H9 (cell line): Measurements from ENCODE around the gene NEB. TPM values are rescaled to one million over a fixed set of nuclear protein-coding genes. Genes with fewer than 3 reads are reported as not detected.

Experiments
- DNase-seq: peaks from one replicate; pipeline ENCODE4 v3.0.0-alpha.2; 2017
- H2AFZ ChIP-seq: one replicate; pipeline ENCODE4 v1.6.1; 2013; ENCODE audit warnings: mild to moderate bottlenecking, low read length, control low read depth, moderate library complexity
- H2AK5ac ChIP-seq: 2 replicates; pipeline ENCODE4 v1.6.1; 2013; ENCODE audit warnings: low read length, control low read depth, mixed read lengths; ENCODE audit not compliant: insufficient read length
- H2BK120ac ChIP-seq: one replicate; pipeline ENCODE4 v1.6.1; 2013; ENCODE audit warnings: low read depth, mild to moderate bottlenecking, low read length, control low read depth, inconsistent platforms; ENCODE audit not compliant: poor library complexity, severe bottlenecking
- H2BK12ac ChIP-seq: 2 replicates; pipeline ENCODE4 v1.6.1; 2013; ENCODE audit warnings: low read length, control low read depth, mixed read lengths, low read depth; ENCODE audit not compliant: insufficient read length
- H2BK15ac ChIP-seq: 2 replicates; pipeline ENCODE4 v1.6.1; 2013; ENCODE audit warnings: low read depth, low read length, control low read depth
- H2BK20ac ChIP-seq: one replicate; pipeline ENCODE4 v1.6.1; 2013; ENCODE audit warnings: low read depth, mild to moderate bottlenecking, low read length, control low read depth, inconsistent platforms; ENCODE audit not compliant: poor library complexity, severe bottlenecking
- H2BK5ac ChIP-seq: 2 replicates; pipeline ENCODE4 v1.6.1; 2013; ENCODE audit warnings: low read length, control low read depth, mixed read lengths; ENCODE audit not compliant: insufficient read length
- H3K14ac ChIP-seq: 2 replicates; pipeline ENCODE4 v1.6.1; 2013; ENCODE audit warnings: low read length, control low read depth; ENCODE audit not compliant: insufficient read depth
- H3K18ac ChIP-seq: 2 replicates; pipeline ENCODE4 v1.6.1; 2013; ENCODE audit warnings: low read depth, mild to moderate bottlenecking, mixed read lengths, low read length, control low read depth; ENCODE audit not compliant: insufficient read length
- H3K23ac ChIP-seq: 2 replicates; pipeline ENCODE4 v1.6.1; 2013; ENCODE audit warnings: low read length, control low read depth, mixed read lengths, low read depth; ENCODE audit not compliant: insufficient read length
- H3K23me2 ChIP-seq: 2 replicates; pipeline ENCODE4 v1.6.1; 2013; ENCODE audit warnings: low read depth, mild to moderate bottlenecking, mixed read lengths, low read length, control low read depth; ENCODE audit not compliant: insufficient read length, poor library complexity, severe bottlenecking
- H3K27ac ChIP-seq: 2 replicates; pipeline ENCODE4 v1.5.1; 2013; ENCODE audit warnings: low read length, control low read depth, mixed read lengths, low read depth; ENCODE audit not compliant: insufficient read length
- H3K27me3 ChIP-seq: 2 replicates; pipeline ENCODE4 v1.6.1; 2013; ENCODE audit warnings: low read length, control low read depth, inconsistent platforms; ENCODE audit not compliant: insufficient read depth
- H3K4ac ChIP-seq: 2 replicates; pipeline ENCODE4 v1.6.1; 2013; ENCODE audit warnings: low read depth, mild to moderate bottlenecking, control low read depth, inconsistent platforms, low read length, moderate library complexity
- H3K4me1 ChIP-seq: 2 replicates; pipeline ENCODE4 v1.6.1; 2013; ENCODE audit warnings: low read length, control low read depth, inconsistent platforms; ENCODE audit not compliant: insufficient read depth
- H3K4me2 ChIP-seq: 2 replicates; pipeline ENCODE4 v1.6.1; 2013; ENCODE audit warnings: low read length, control low read depth, mixed read lengths; ENCODE audit not compliant: insufficient read length, insufficient read depth
- H3K56ac ChIP-seq: 2 replicates; pipeline ENCODE4 v1.6.1; 2013; ENCODE audit warnings: low read depth, mild to moderate bottlenecking, mixed read lengths, low read length, control low read depth; ENCODE audit not compliant: insufficient read length
- H3K79me1 ChIP-seq: 2 replicates; pipeline ENCODE4 v1.6.1; 2013; ENCODE audit warnings: low read depth, mild to moderate bottlenecking, moderate library complexity, low read length, control low read depth, inconsistent platforms; ENCODE audit not compliant: insufficient read depth, poor library complexity, severe bottlenecking
- H3K79me2 ChIP-seq: 2 replicates; pipeline ENCODE4 v1.6.1; 2013; ENCODE audit warnings: low read length, control low read depth, inconsistent platforms; ENCODE audit not compliant: insufficient read depth
- H3K9ac ChIP-seq: 2 replicates; pipeline ENCODE4 v1.6.1; 2013; ENCODE audit warnings: low read length, control low read depth, mixed read lengths; ENCODE audit not compliant: insufficient read length; ENCODE audit errors: extremely low read depth
- H3K9me3 ChIP-seq: one replicate; pipeline ENCODE4 v1.6.1; 2013; ENCODE audit warnings: low read depth, low read length, inconsistent platforms; ENCODE audit not compliant: control insufficient read depth
- H3T11ph ChIP-seq: one replicate; pipeline ENCODE4 v1.6.1; 2013; ENCODE audit warnings: mild to moderate bottlenecking, low read length, control low read depth, inconsistent platforms
- H4K20me1 ChIP-seq: one replicate; pipeline ENCODE4 v1.6.1; 2013; ENCODE audit not compliant: control insufficient read depth, insufficient read length, insufficient read depth
- H4K5ac ChIP-seq: 2 replicates; pipeline ENCODE4 v1.6.1; 2013; ENCODE audit warnings: low read depth, mild to moderate bottlenecking, mixed read lengths, low read length, control low read depth; ENCODE audit not compliant: insufficient read length
- H4K8ac ChIP-seq: replicated peaks from 2 replicates; pipeline ENCODE4 v1.6.1; 2013; ENCODE audit warnings: low read length, control low read depth, mixed read lengths, low read depth; ENCODE audit not compliant: insufficient read length
- H4K91ac ChIP-seq: 2 replicates; pipeline ENCODE4 v1.6.1; 2013; ENCODE audit warnings: low read depth, mild to moderate bottlenecking, moderate library complexity, mixed read lengths, low read length, control low read depth; ENCODE audit not compliant: insufficient read length
- H3K27ac Mint-ChIP-seq, 3 experiments: 2 replicates in 2 of 3; 3 replicates in 1 of 3; pipeline ENCODE4 v1.8.0; 2020 to 2021; ENCODE audit warnings: mixed read lengths in 3 of 3, mild to moderate bottlenecking in 1 of 3, moderate library complexity in 1 of 3
- H3K27me3 Mint-ChIP-seq: 2 replicates; pipeline ENCODE4 v1.8.0; 2021; ENCODE audit warnings: low read depth, mild to moderate bottlenecking, moderate library complexity, mixed read lengths
- H3K36me3 Mint-ChIP-seq, 3 experiments: 2 replicates in 2 of 3; 3 replicates in 1 of 3; pipeline ENCODE4 v1.8.0; 2020 to 2021; ENCODE audit warnings: low read depth in 3 of 3, mixed read lengths in 3 of 3; ENCODE audit not compliant: insufficient read depth in 1 of 3
- H3K4me1 Mint-ChIP-seq, 2 experiments: 2 replicates each; pipeline ENCODE4 v1.8.0; 2020; ENCODE audit warnings: mixed read lengths in 2 of 2
- H3K4me3 Mint-ChIP-seq, 2 experiments: 2 replicates in 1 of 2; 3 replicates in 1 of 2; pipeline ENCODE4 v1.8.0; 2020 to 2021; ENCODE audit warnings: mild to moderate bottlenecking in 2 of 2, mixed read lengths in 2 of 2, moderate library complexity in 1 of 2
- H3K9me3 Mint-ChIP-seq, 2 experiments: 2 replicates in 1 of 2; 3 replicates in 1 of 2; pipeline ENCODE4 v1.8.0; 2020; ENCODE audit warnings: mild to moderate bottlenecking in 2 of 2, mixed read lengths in 2 of 2, moderate library complexity in 1 of 2
- CTCF ChIP-seq: fragments of 200-600 bp; sonication (generic); conservative IDR thresholded peaks from 3 replicates; pipeline ENCODE4 v1.8.0; 2021; ENCODE audit warnings: antibody characterized with exemption, mild to moderate bottlenecking
- WGBS: extraction: QIAGEN DNeasy Blood & Tissue Kit; methylation state at CpG from one replicate; pipeline ENCODE4 v1.1.7; 2013; ENCODE audit warnings: missing lambda C conversion rate, low lambda C conversion rate, mixed read lengths; ENCODE audit not compliant: insufficient read length; ENCODE audit errors: extremely low coverage; 5-methylcytosine and 5-hydroxymethylcytosine counted together
- total RNA-seq: library from RNA; stranded (reverse); gene quantifications from 2 replicates; pipeline ENCODE4 v1.2.1, GENCODE V29; 2021

Gene NEB
- total RNA-seq, 1 experiment from 2014 or later = 0.98 TPM

DNA sequence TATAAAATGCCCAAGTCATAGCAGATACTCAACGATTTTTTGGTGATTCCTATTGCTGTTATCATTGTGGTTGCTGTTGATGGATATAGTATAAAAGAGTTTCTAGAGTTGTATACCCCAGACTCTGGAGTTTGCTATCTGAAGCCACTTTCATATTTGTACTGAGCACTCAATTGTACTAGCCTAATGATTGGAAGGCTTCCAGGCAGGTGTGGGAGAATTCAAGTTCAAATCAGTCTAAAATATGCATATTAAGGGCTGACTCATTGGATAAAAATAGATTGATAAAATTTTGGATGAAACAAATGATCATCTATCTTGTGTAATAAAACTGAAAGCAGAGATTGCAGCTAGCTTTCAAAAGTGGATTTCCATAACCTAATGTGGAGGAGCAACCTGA lies 122.9 kb downstream of the NEB start:
- Histone ChIP-seq H3K4ac (no peak overlapping the region), H3K9ac (no peak overlapping the region), H3K4me2 (no peak overlapping the region), H3K23ac (no peak overlapping the region), H2AK5ac (no peak overlapping the region), H4K91ac (no peak overlapping the region), H4K8ac (no peak overlapping the region), H4K20me1 (no peaks in the 10 kb centered on the region), H3K27ac (no peak overlapping the region), H3K79me1 (no peaks in the 10 kb centered on the region), H2AFZ (no peak overlapping the region), H3K18ac (no peak overlapping the region), H3T11ph (no peak overlapping the region), H2BK120ac (no peak overlapping the region), H3K14ac (no peak overlapping the region), H3K4me1 (no peaks in the 10 kb centered on the region), H3K79me2 (no peaks in the 10 kb centered on the region), H2BK5ac (no peak overlapping the region), H4K5ac (no peak overlapping the region), H2BK12ac (no peak overlapping the region), H2BK15ac (no peak overlapping the region), H3K9me3 (no peaks in the 10 kb centered on the region), H2BK20ac (no peak overlapping the region), H3K56ac (no peak overlapping the region), H3K27me3 (no peaks in the 10 kb centered on the region), H3K23me2 (no peaks in the 10 kb centered on the region)
- DNase-seq = no peak
- no peaks in the 10 kb centered on the region for H3K36me3 Mint-ChIP-seq
- no peaks in the 10 kb centered on the region for H3K27me3 Mint-ChIP-seq
- peaks cover 0 to 6% of the 10 kb centered on the region in 2 experiments; a peak in 2 of 4 replicates for H3K4me1 Mint-ChIP-seq
- no peak overlapping the region for H3K4me3 Mint-ChIP-seq
- H3K27ac Mint-ChIP-seq = no peak overlapping the region
- H3K9me3 Mint-ChIP-seq = no peaks in the 10 kb centered on the region
- WGBS = no CpG with 5 or more reads among the region's 1 CpG
- TF ChIP-seq CTCF = no peak
